Lower leg skin (tissue), 3 donors: Measurements from ENCODE around the gene NUF2.

Source experiments
- POLR2A ChIP-seq, 2 donors: fragments of 450-650 bp; IDR thresholded peaks; one replicate each; pipeline ENCODE4 v1.6.1; 2016 to 2017; ENCODE audit warnings: antibody characterized with exemption in 2 of 2, mild to moderate bottlenecking in 1 of 2, moderate library complexity in 1 of 2
- TF ChIP-seq, protein P1 (sequence below), 3 donors: fragments of 450-650 bp; IDR thresholded peaks; one replicate each; pipeline ENCODE4 v1.5.1; 2016; ENCODE audit warnings: antibody characterized with exemption in 3 of 3, mild to moderate bottlenecking in 3 of 3, moderate library complexity in 2 of 3

DNA sequence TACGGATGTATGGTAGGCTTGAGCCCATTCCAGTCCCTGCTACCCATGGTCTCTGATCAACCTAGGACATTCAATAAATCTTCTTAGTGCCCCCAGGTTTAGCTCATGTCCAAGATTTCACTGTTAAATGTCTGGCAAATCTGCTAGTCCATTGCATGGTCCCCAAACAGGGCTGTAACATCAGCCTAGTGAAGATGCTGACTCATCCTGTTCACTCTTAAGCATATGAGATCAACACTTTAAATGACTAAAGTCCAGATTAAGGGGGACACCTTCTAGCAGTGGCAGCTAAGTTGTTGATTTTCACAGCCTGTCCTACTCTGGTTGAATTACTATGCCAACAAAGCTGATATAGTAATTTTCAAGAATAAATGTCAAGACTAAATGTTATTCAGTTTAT is 46.5 kb upstream of the NUF2 start:
- no peak for TF ChIP-seq POLR2A (IDR thresholded peaks at IDR 0.05)
- TF ChIP-seq, protein P1, sequence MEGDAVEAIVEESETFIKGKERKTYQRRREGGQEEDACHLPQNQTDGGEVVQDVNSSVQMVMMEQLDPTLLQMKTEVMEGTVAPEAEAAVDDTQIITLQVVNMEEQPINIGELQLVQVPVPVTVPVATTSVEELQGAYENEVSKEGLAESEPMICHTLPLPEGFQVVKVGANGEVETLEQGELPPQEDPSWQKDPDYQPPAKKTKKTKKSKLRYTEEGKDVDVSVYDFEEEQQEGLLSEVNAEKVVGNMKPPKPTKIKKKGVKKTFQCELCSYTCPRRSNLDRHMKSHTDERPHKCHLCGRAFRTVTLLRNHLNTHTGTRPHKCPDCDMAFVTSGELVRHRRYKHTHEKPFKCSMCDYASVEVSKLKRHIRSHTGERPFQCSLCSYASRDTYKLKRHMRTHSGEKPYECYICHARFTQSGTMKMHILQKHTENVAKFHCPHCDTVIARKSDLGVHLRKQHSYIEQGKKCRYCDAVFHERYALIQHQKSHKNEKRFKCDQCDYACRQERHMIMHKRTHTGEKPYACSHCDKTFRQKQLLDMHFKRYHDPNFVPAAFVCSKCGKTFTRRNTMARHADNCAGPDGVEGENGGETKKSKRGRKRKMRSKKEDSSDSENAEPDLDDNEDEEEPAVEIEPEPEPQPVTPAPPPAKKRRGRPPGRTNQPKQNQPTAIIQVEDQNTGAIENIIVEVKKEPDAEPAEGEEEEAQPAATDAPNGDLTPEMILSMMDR (IDR thresholded peaks at IDR 0.05), result no peak
